Measurements from ENCODE around the gene CTNNA3. TPM values are rescaled to one million over a fixed set of nuclear protein-coding genes. Genes with fewer than 3 reads are reported as not detected.

CTNNA3 gene
- total RNA-seq, 1 experiment from 2014 or later = 0.85 TPM

GRCh38 chr10:66472156-66472555 is 1223.8 kb downstream of the CTNNA3 start:
- Histone ChIP-seq H3K27ac (ENCODE audit: low read length) (no peak overlapping the region), H3K9me3 (ENCODE audit: control insufficient read depth, insufficient read depth, low read depth, low read length) (no peaks in the 10 kb centered on the region), H3K4me3 (ENCODE audit: low read depth in 2 of 2, low read length in 2 of 2) (no peak overlapping the region), H3K27me3 (ENCODE audit: control insufficient read depth, insufficient read depth, low read length) (no peaks in the 10 kb centered on the region), H3K4me1 (ENCODE audit: control insufficient read depth, insufficient read depth, low read length) (no peaks in the 10 kb centered on the region), H3K36me3 (ENCODE audit: control insufficient read depth, insufficient read depth, low read length) (no peaks in the 10 kb centered on the region)
- no peak for ATAC-seq
- TF ChIP-seq SIN3A (IDR thresholded peaks at IDR 0.05; ENCODE audit: borderline replicate concordance, insufficient read depth, low read depth, low read length) = no peak
- no peak for TF ChIP-seq POLR2AphosphoS5 (IDR thresholded peaks at IDR 0.05; ENCODE audit: low read depth, low read length)
- TF ChIP-seq REST (IDR thresholded peaks at IDR 0.05; ENCODE audit: insufficient read depth in 1 of 2, low read depth in 2 of 2, low read length in 1 of 2) = no peak
- TF ChIP-seq CTCF (IDR thresholded peaks at IDR 0.05) = no peak
- ChIA-PET POLR2A (no interaction called here), CTCF (no interaction called here)
- no peak for DNase-seq (ENCODE audit: low read depth, low spot score)
- in situ Hi-C loops (cut with HindIII; ENCODE audit: low pct_unique_long_range_greater_than_20kb, low sequenced_read_pairs) (no loop called here), intact Hi-C loops (cut with micrococcal nuclease; ENCODE audit: unreplicated experiment) (no loop called here)
- BruUV-seq (replicated peaks) = no TSS peak

- ChIA-PET CTCF (no interaction called here), POLR2A (no interaction called here)
- intact Hi-C loops (cut with micrococcal nuclease; ENCODE audit: unreplicated experiment) (no loop called here), in situ Hi-C loops (cut with HindIII; ENCODE audit: low pct_unique_long_range_greater_than_20kb, low sequenced_read_pairs) (no loop called here)
- TF ChIP-seq POLR2AphosphoS5 (IDR thresholded peaks at IDR 0.05; ENCODE audit: low read depth, low read length) (no peak), REST (IDR thresholded peaks at IDR 0.05; ENCODE audit: insufficient read depth in 1 of 2, low read depth in 2 of 2, low read length in 1 of 2) (no peak), CTCF (IDR thresholded peaks at IDR 0.05) (no peak), SIN3A (IDR thresholded peaks at IDR 0.05; ENCODE audit: borderline replicate concordance, insufficient read depth, low read depth, low read length) (no peak), TCF7L2 (IDR thresholded peaks at IDR 0.05; ENCODE audit: low read depth, low read length) (no peak)
- no peak overlapping the region for H3K4me3 ChIP-seq (ENCODE audit: low read depth in 2 of 2, low read length in 2 of 2)
- no peaks in the 10 kb centered on the region for H3K4me1 ChIP-seq (ENCODE audit: control insufficient read depth, insufficient read depth, low read length)
- BruUV-seq (replicated peaks) = no TSS peak
- no peaks in the 10 kb centered on the region for H3K36me3 ChIP-seq (ENCODE audit: control insufficient read depth, insufficient read depth, low read length)
- no peak overlapping the region for H3K27ac ChIP-seq (ENCODE audit: low read length)
- peaks cover 4% of the 10 kb centered on the region; the same call in 1 of the 2 replicates for H3K9me3 ChIP-seq (ENCODE audit: control insufficient read depth, insufficient read depth, low read depth, low read length)
- no peak for DNase-seq (ENCODE audit: low read depth, low spot score)
- ATAC-seq = no peak
- no peaks in the 10 kb centered on the region for H3K27me3 ChIP-seq (ENCODE audit: control insufficient read depth, insufficient read depth, low read length)
Measured at GRCh38 chr10:66467042-66467441, 1229.0 kb downstream of the CTNNA3 start.
